Kasumi-1 (cell line): ENCODE results near the gene PACS2.
"Not testable (repeated sequence)": the region's sequence is repeated elsewhere in the genome, so short reads cannot be mapped to it uniquely, and the experiment has no call there.

Experiments
- DNase-seq, 2 experiments: peaks; one replicate each; lab custom pipeline; 2025; lab: John Stamatoyannopoulos, UW

Gene PACS2

GRCh38 chr14:105288936-105289335, 25.6 kb upstream of the PACS2 start:
- not testable (repeated sequence) for DNase-seq

GRCh38 chr14:105290621-105291346, 23.8 kb upstream of the PACS2 start:
- DNase-seq, result no peak

GRCh38 chr14:105292826-105293711, 21.5 kb upstream of the PACS2 start:
- peak; percentile 79 to 84 for DNase-seq

GRCh38 chr14:105294142-105294597, 20.4 kb upstream of the PACS2 start:
- DNase-seq, result peak in 1 of 2 experiments; percentile 10

GRCh38 chr14:105297311-105297710, 17.2 kb upstream of the PACS2 start:
- not testable (repeated sequence) for DNase-seq

GRCh38 chr14:105299654-105300541, 14.7 kb upstream of the PACS2 start:
- DNase-seq, result peak in 1 of 2 experiments; percentile 20

- peak; percentile 90 to 91 for DNase-seq
These were observed 13.9 kb upstream of the PACS2 start, which contains the start of gene BRF1 for GRCh38 chr14:105300542-105301102. BRF1 (minus strand) TSS chr14:105301001; CDS start chr14:105300629, 372 bp downstream.

GRCh38 chr14:105301103-105301914, 13.2 kb upstream of the PACS2 start:
- peak; percentile 91 to 93 for DNase-seq

GRCh38 chr14:105301915-105302249, 12.7 kb upstream of the PACS2 start:
- not testable (repeated sequence) for DNase-seq

GRCh38 chr14:105303949-105304348, 10.6 kb upstream of the PACS2 start:
- DNase-seq, result no peak

GRCh38 chr14:105304565-105304964, 10.0 kb upstream of the PACS2 start:
- DNase-seq, result no peak

- peak in 1 of 2 experiments; percentile 11 for DNase-seq
These were observed 9.2 kb upstream of the PACS2 start for GRCh38 chr14:105305345-105305744.

GRCh38 chr14:105305791-105306190, 8.8 kb upstream of the PACS2 start:
- no peak for DNase-seq

- DNase-seq, result no peak
These were observed 7.4 kb upstream of the PACS2 start for GRCh38 chr14:105307052-105307727.

- DNase-seq, result no peak
These were observed 5.2 kb upstream of the PACS2 start for GRCh38 chr14:105309371-105309770.

GRCh38 chr14:105311838-105312237, 2.7 kb upstream of the PACS2 start:
- no peak for DNase-seq

- no peak for DNase-seq
These were observed 1.6 kb upstream of the PACS2 start for GRCh38 chr14:105312973-105313372.

GRCh38 chr14:105313381-105314286, 914 bp upstream of the PACS2 start:
- DNase-seq, result peak; percentile 12 to 35

GRCh38 chr14:105315211-105315721, 718 bp downstream of the PACS2 start:
- peak in 1 of 2 experiments; percentile 38 for DNase-seq
